HEK293 (cell line): ENCODE results near the gene KRT81.
A peak's percentile ranks its signal among the peaks of the same experiment; 100 is the strongest.

ENCODE experiments used
- CTCF ChIA-PET: fragments of 350-600 bp; formaldehyde crosslinking; extraction: SDS; loops from one replicate; lab custom pipeline; 2021; ENCODE audit warnings: antibody characterized with exemption; lab: Yijun Ruan, JAX
- POLR2A ChIA-PET: fragments of 300-600 bp; formaldehyde crosslinking; extraction: SDS; loops from one replicate; lab custom pipeline; 2020; ENCODE audit warnings: antibody characterized with exemption, inconsistent platforms; lab: Yijun Ruan, JAX
- H3K27ac ChIP-seq: fragments of 200-500 bp; sonication (Bioruptor generic); 2 replicates; pipeline ENCODE4 v1.5.1; 2014; ENCODE audit warnings: low read depth, low read length, control low read depth, inconsistent platforms; ENCODE audit errors: extremely low read depth
- H3K36me3 ChIP-seq, 2 experiments: fragments of 200-500 bp in 1 of 2; sonication (Bioruptor generic) in 1 of 2; 1 replicate in 1 of 2; 2 replicates in 1 of 2; pipeline ENCODE4 v1.5.1; 2014 to 2017; ENCODE audit warnings: inconsistent platforms in 2 of 2, low read length in 2 of 2; ENCODE audit not compliant: control insufficient read depth in 2 of 2, insufficient read depth in 1 of 2
- H3K4me1 ChIP-seq: fragments of 200-500 bp; sonication (Bioruptor generic); 2 replicates; pipeline ENCODE4 v1.5.1; 2014; ENCODE audit warnings: mild to moderate bottlenecking, low read length, inconsistent platforms; ENCODE audit not compliant: control insufficient read depth, insufficient read depth
- H3K4me3 ChIP-seq: 2 replicates; pipeline ENCODE4 v1.5.1; 2011; ENCODE audit warnings: low read depth, mild to moderate bottlenecking, control low read depth, low read length, moderate library complexity
- H3K9me3 ChIP-seq: fragments of 200-500 bp; sonication (Bioruptor generic); 2 replicates; pipeline ENCODE4 v1.5.1; 2014; ENCODE audit warnings: low read depth, low read length, inconsistent platforms; ENCODE audit not compliant: control insufficient read depth, insufficient read depth
- ZFP3 ChIP-seq: fragments of 450-650 bp; formaldehyde crosslinking; IDR thresholded peaks from 2 replicates; pipeline ENCODE4 v1.5.1; 2016; ENCODE audit warnings: low read depth, missing biosample characterization, missing genetic modification characterization
- ZNF146 ChIP-seq: fragments of 450-650 bp; formaldehyde crosslinking; IDR thresholded peaks from 2 replicates; pipeline ENCODE4 v1.5.1; 2016; ENCODE audit warnings: missing biosample characterization, missing genetic modification characterization
- ZNF174 ChIP-seq: fragments of 450-650 bp; formaldehyde crosslinking; IDR thresholded peaks from 2 replicates; pipeline ENCODE4 v1.5.0; 2017; ENCODE audit warnings: missing biosample characterization, mild to moderate bottlenecking, missing genetic modification characterization
- ZNF211 ChIP-seq: fragments of 450-650 bp; formaldehyde crosslinking; IDR thresholded peaks from 2 replicates; pipeline ENCODE4 v1.5.1; 2016; ENCODE audit warnings: low read depth, missing biosample characterization, missing genetic modification characterization
- ZNF223 ChIP-seq: fragments of 450-650 bp; formaldehyde crosslinking; IDR thresholded peaks from 2 replicates; pipeline ENCODE4 v1.5.1; 2016; ENCODE audit warnings: missing biosample characterization, missing genetic modification characterization
- ZNF404 ChIP-seq: fragments of 450-650 bp; formaldehyde crosslinking; IDR thresholded peaks from 2 replicates; pipeline ENCODE4 v1.5.1; 2017; ENCODE audit warnings: missing biosample characterization, missing genetic modification characterization
- ZNF529 ChIP-seq: fragments of 450-650 bp; formaldehyde crosslinking; IDR thresholded peaks from 2 replicates; pipeline ENCODE4 v1.5.1; 2017; ENCODE audit warnings: missing genetic modification characterization, missing biosample characterization; ENCODE audit not compliant: insufficient replicate concordance
- ZNF549 ChIP-seq: fragments of 450-650 bp; IDR thresholded peaks from 2 replicates; pipeline ENCODE4 v1.5.1; 2018; ENCODE audit warnings: missing biosample characterization, missing genetic modification characterization, mild to moderate bottlenecking, inconsistent platforms, moderate library complexity
- ZNF624 ChIP-seq: fragments of 450-650 bp; formaldehyde crosslinking; IDR thresholded peaks from 2 replicates; pipeline ENCODE4 v1.5.1; 2017; ENCODE audit warnings: missing biosample characterization, missing genetic modification characterization
- ZNF660 ChIP-seq: fragments of 450-650 bp; IDR thresholded peaks from 2 replicates; pipeline ENCODE4 v1.5.1; 2018; ENCODE audit warnings: missing biosample characterization, mild to moderate bottlenecking, missing genetic modification characterization
- ZNF837 ChIP-seq: fragments of 450-650 bp; formaldehyde crosslinking; IDR thresholded peaks from 2 replicates; pipeline ENCODE4 v1.5.1; 2016; ENCODE audit warnings: missing biosample characterization, missing genetic modification characterization
- ZSCAN16 ChIP-seq: fragments of 450-650 bp; formaldehyde crosslinking; IDR thresholded peaks from 2 replicates; pipeline ENCODE4 v1.5.1; 2016; ENCODE audit warnings: missing biosample characterization, missing genetic modification characterization
- ZSCAN23 ChIP-seq: fragments of 450-650 bp; formaldehyde crosslinking; IDR thresholded peaks from 2 replicates; pipeline ENCODE4 v1.5.1; 2016; ENCODE audit warnings: missing biosample characterization, missing genetic modification characterization
- TF ChIP-seq, protein P1 (sequence below): fragments of 450-650 bp; formaldehyde crosslinking; IDR thresholded peaks from 2 replicates; pipeline ENCODE4 v1.5.1; 2016; ENCODE audit warnings: missing biosample characterization, missing genetic modification characterization, low read depth
- TF ChIP-seq, protein P2 (sequence below): fragments of 450-650 bp; formaldehyde crosslinking; IDR thresholded peaks from 2 replicates; pipeline ENCODE4 v1.5.1; 2016; ENCODE audit warnings: missing biosample characterization, missing genetic modification characterization
- TF ChIP-seq, protein P3 (sequence below): fragments of 450-650 bp; formaldehyde crosslinking; IDR thresholded peaks from 2 replicates; pipeline ENCODE4 v1.5.1; 2016; ENCODE audit warnings: missing biosample characterization, missing genetic modification characterization
- TF ChIP-seq, protein P4 (sequence below): fragments of 450-650 bp; formaldehyde crosslinking; IDR thresholded peaks from 2 replicates; pipeline ENCODE4 v1.5.1; 2017; ENCODE audit warnings: missing biosample characterization, missing genetic modification characterization
- TF ChIP-seq, protein P5 (sequence below): fragments of 450-650 bp; IDR thresholded peaks from 2 replicates; pipeline ENCODE4 v1.5.1; 2018; ENCODE audit warnings: missing biosample characterization, missing genetic modification characterization
- TF ChIP-seq, protein P6 (sequence below): fragments of 450-650 bp; formaldehyde crosslinking; IDR thresholded peaks from 2 replicates; pipeline ENCODE4 v1.5.1; 2016; ENCODE audit warnings: missing biosample characterization, missing genetic modification characterization

The KRT81 gene

DNA sequence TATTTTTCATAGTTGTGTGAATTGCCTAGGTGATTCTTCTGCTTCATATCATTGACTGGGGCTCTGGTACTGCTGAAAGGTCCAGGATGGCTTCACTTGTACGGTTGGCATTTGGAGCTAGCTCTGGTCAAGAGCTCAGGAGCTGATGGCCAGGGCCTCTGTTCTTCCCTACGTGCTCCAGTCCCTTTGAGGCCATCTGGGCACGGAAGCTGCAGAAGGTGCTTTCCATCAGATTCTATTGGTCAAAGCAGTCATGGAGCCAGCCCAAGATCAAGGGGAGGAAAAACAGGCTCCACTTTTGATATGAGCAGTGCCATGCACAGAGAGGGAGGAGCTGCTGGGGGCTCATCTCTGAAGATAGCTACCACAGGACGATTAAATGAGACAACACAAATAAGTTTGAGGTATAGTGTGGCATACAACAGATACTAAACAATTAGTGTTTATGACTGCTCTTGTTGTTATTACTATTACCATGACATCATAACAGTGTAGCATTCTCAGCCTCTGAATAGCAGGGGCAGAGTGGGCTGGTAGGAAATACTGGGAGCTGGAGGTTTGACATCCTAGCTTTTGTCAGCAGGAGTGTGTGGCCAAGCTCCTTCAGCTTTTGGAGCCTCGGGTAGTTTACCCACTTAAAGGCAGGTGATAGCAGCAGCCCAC, 19.4 kb upstream of the KRT81 start:
- Histone ChIP-seq H3K27ac (no peak overlapping the region), H3K9me3 (no peaks in the 10 kb centered on the region), H3K4me3 (no peak overlapping the region), H3K36me3 (no peaks in the 10 kb centered on the region), H3K4me1 (no peaks in the 10 kb centered on the region)
- ChIA-PET CTCF (interaction anchor here (0.5 to 5.1 kb wide), 14 partner anchors 10 to 569 kb away, joined by 3 to 41 read pairs (median 4); partner anchors contain the start of gene KRT83), POLR2A (no interaction called here)
- TF ChIP-seq ZNF223 (tag by site-specific recombination) = no peak
- TF ChIP-seq, protein P1, sequence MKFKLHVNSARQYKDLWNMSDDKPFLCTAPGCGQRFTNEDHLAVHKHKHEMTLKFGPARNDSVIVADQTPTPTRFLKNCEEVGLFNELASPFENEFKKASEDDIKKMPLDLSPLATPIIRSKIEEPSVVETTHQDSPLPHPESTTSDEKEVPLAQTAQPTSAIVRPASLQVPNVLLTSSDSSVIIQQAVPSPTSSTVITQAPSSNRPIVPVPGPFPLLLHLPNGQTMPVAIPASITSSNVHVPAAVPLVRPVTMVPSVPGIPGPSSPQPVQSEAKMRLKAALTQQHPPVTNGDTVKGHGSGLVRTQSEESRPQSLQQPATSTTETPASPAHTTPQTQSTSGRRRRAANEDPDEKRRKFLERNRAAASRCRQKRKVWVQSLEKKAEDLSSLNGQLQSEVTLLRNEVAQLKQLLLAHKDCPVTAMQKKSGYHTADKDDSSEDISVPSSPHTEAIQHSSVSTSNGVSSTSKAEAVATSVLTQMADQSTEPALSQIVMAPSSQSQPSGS (tag by site-specific recombination) = peak; percentile 50; the same call in 1 of the 2 replicates
- no peak for TF ChIP-seq ZNF624

DNA sequence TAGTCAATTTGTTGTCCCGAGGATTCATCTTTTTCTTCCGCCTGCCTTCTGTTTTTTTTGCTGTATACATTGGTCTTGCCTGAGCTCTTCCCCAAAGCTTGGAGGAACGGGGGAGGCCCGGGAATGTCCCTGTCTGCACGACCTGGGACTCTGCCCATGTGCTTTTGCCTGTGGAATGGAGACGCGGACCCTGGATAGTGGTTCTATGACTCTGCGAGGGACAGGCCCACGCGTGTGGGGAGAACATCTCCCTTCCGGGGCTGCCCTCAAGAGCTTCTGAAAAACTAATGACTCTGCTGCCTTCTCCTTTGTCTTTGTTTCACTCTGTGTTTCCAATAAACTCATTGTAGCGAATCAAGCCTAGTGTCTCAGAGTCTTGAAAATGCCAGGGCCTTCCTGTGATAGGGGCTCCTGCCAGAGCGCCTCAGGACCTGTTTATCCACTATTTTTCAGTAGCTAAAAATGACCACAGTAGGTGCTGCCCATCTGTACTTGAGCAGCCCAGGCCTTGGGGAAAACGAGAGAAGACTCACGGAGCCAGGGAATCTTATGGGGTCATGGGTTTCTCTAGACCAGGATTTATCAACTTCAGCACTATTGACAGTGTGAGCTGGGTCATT, 17.6 kb upstream of the KRT81 start:
- no peak overlapping the region for H3K27ac ChIP-seq
- no peak overlapping the region for H3K4me3 ChIP-seq
- CTCF ChIA-PET = interaction anchor here (1.1 to 5.1 kb wide), 4 partner anchors 19 to 105 kb away, joined by 3 to 41 read pairs (median 8); no protein-coding TSS in a partner anchor

More for the DNA sequence above, 17.6 kb upstream of the KRT81 start:
- no peak for TF ChIP-seq ZNF146 (tag by site-specific recombination)
- TF ChIP-seq, protein P2, sequence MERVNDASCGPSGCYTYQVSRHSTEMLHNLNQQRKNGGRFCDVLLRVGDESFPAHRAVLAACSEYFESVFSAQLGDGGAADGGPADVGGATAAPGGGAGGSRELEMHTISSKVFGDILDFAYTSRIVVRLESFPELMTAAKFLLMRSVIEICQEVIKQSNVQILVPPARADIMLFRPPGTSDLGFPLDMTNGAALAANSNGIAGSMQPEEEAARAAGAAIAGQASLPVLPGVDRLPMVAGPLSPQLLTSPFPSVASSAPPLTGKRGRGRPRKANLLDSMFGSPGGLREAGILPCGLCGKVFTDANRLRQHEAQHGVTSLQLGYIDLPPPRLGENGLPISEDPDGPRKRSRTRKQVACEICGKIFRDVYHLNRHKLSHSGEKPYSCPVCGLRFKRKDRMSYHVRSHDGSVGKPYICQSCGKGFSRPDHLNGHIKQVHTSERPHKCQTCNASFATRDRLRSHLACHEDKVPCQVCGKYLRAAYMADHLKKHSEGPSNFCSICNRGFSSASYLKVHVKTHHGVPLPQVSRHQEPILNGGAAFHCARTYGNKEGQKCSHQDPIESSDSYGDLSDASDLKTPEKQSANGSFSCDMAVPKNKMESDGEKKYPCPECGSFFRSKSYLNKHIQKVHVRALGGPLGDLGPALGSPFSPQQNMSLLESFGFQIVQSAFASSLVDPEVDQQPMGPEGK (tag by site-specific recombination) = no peak
- no peak for TF ChIP-seq ZNF529 (tag by site-specific recombination)
- no peak for TF ChIP-seq ZSCAN16 (tag by site-specific recombination)
- TF ChIP-seq ZNF549 = no peak
- no peak for TF ChIP-seq ZSCAN23 (tag by site-specific recombination)
- TF ChIP-seq ZNF837 (tag by site-specific recombination) = no peak
- TF ChIP-seq, protein P3, sequence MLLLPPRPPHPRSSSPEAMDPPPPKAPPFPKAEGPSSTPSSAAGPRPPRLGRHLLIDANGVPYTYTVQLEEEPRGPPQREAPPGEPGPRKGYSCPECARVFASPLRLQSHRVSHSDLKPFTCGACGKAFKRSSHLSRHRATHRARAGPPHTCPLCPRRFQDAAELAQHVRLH = no peak
- no peak for TF ChIP-seq ZNF174
- TF ChIP-seq, protein P4, sequence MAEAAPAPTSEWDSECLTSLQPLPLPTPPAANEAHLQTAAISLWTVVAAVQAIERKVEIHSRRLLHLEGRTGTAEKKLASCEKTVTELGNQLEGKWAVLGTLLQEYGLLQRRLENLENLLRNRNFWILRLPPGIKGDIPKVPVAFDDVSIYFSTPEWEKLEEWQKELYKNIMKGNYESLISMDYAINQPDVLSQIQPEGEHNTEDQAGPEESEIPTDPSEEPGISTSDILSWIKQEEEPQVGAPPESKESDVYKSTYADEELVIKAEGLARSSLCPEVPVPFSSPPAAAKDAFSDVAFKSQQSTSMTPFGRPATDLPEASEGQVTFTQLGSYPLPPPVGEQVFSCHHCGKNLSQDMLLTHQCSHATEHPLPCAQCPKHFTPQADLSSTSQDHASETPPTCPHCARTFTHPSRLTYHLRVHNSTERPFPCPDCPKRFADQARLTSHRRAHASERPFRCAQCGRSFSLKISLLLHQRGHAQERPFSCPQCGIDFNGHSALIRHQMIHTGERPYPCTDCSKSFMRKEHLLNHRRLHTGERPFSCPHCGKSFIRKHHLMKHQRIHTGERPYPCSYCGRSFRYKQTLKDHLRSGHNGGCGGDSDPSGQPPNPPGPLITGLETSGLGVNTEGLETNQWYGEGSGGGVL = no peak
- TF ChIP-seq, protein P5, sequence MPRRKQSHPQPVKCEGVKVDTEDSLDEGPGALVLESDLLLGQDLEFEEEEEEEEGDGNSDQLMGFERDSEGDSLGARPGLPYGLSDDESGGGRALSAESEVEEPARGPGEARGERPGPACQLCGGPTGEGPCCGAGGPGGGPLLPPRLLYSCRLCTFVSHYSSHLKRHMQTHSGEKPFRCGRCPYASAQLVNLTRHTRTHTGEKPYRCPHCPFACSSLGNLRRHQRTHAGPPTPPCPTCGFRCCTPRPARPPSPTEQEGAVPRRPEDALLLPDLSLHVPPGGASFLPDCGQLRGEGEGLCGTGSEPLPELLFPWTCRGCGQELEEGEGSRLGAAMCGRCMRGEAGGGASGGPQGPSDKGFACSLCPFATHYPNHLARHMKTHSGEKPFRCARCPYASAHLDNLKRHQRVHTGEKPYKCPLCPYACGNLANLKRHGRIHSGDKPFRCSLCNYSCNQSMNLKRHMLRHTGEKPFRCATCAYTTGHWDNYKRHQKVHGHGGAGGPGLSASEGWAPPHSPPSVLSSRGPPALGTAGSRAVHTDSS (tag by site-specific recombination) = no peak
- TF ChIP-seq, protein P6, sequence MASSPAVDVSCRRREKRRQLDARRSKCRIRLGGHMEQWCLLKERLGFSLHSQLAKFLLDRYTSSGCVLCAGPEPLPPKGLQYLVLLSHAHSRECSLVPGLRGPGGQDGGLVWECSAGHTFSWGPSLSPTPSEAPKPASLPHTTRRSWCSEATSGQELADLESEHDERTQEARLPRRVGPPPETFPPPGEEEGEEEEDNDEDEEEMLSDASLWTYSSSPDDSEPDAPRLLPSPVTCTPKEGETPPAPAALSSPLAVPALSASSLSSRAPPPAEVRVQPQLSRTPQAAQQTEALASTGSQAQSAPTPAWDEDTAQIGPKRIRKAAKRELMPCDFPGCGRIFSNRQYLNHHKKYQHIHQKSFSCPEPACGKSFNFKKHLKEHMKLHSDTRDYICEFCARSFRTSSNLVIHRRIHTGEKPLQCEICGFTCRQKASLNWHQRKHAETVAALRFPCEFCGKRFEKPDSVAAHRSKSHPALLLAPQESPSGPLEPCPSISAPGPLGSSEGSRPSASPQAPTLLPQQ (tag by site-specific recombination) = no peak
- TF ChIP-seq ZNF404 (tag by site-specific recombination) = no peak
- TF ChIP-seq ZNF660 = no peak
- TF ChIP-seq ZNF211 = no peak
- TF ChIP-seq ZFP3 (tag by site-specific recombination) = no peak
- TF ChIP-seq, all 188 proteins: peak for 0
- Histone ChIP-seq H3K4me1 (no peaks in the 10 kb centered on the region), H3K9me3 (no peaks in the 10 kb centered on the region), H3K36me3 (no peaks in the 10 kb centered on the region)
- POLR2A ChIA-PET = no interaction called here
